ENCODE data around the gene FAM199X. TPM values are rescaled to one million over a fixed set of nuclear protein-coding genes. Genes with fewer than 3 reads are reported as not detected.

FAM199X gene
- total and polyA plus RNA-seq, 2 donors (not counting 3 experiments of a cell fraction or from before 2014, with no cell fraction given), result 4.0 to 16.8 TPM

DNA sequence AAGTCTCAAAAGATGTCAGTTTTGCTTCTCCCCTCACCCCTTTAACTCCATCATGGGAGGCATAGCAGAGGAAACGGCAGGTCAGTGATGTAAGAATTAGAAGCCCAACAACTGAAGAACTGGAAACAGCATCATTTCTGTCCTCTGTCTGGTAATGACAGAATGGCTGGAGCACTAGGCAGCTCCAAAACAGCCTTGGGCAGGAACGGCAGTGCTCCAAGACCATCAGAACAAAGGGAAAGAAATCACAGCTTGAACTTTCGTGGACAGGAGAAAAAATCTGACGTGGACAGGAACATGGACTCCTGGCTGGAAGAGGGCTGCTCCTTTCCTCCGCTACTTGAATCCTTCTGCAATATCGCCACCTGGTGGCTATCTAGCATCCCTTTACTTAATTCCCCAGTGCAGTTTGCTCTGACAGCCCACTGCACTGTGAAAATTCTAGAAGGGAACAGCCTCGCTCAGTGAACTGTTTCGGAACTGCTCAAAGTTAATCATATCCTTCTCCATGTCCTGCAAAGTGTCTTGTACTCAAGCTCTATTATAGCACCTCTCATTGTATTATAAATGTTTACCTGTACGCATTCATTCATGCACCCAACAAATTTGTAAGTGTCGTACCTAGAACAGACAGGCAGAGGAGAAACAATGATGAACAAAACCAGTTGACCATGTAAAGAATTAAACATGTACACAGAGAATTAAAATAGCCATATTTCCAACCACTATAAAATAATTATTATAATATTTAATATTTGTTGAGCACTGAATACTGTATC lies 29.8 kb upstream of the FAM199X start:
- Histone ChIP-seq H3K4me2 (ENCODE audit: insufficient read depth, low read length) (peak overlapping the region; percentile 17), H4K20me1 (replicated peaks; ENCODE audit: control insufficient read depth, extremely low read depth, insufficient read depth, low read length) (no peaks in the 10 kb centered on the region), H3K27me3 (ENCODE audit: control insufficient read depth in 2 of 2, insufficient read depth in 2 of 2, low read length in 2 of 2) (no peaks in the 10 kb centered on the region), H3K9me1 (replicated peaks; ENCODE audit: control insufficient read depth, extremely low read depth, insufficient read depth, low read length) (no peaks in the 10 kb centered on the region), H3K9me3 (replicated peaks; ENCODE audit: control insufficient read depth, insufficient read depth, low read length) (no peaks in the 10 kb centered on the region), H3K9ac (replicated peaks; ENCODE audit: extremely low read depth, insufficient read depth, low read length) (no peak overlapping the region), H3K4me3 (replicated peaks in 1 of 3; ENCODE audit: insufficient read depth in 1 of 3, low read depth in 1 of 3, low read length in 3 of 3) (peak overlapping the region in 2 of 3 experiments; percentile 16 to 19), H3K79me2 (ENCODE audit: control insufficient read depth, insufficient read depth, low read length) (peaks cover 2% of the 10 kb centered on the region), H2AFZ (ENCODE audit: low read depth, low read length) (peak overlapping the region; percentile 43), H3K4me1 (ENCODE audit: control insufficient read depth, extremely low read depth, insufficient read depth, low read length) (no peaks in the 10 kb centered on the region), H3K36me3 (ENCODE audit: control insufficient read depth in 2 of 2, extremely low read depth in 1 of 2, insufficient read depth in 2 of 2, low read length in 2 of 2) (no peaks in the 10 kb centered on the region), H3K27ac (ENCODE audit: insufficient read depth, low read depth, low read length) (no peak overlapping the region)
- dilution Hi-C loops (cut with MboI; ENCODE audit: extremely low pct_ligation_motif_present, low sequenced_read_pairs), result no loop called here
- ChIA-PET CTCF (interaction anchor here (0.7 to 2.2 kb wide), 6 partner anchors 17 to 291 kb away, joined by 3 to 19 read pairs (median 4); partner anchors contain the start of gene FAM199X), POLR2A (no interaction called here)
- FAIRE-seq (peak; percentile 98), DNase-seq (ENCODE audit: low read depth, low spot score) (peak; percentile 73)
- no peak for TF ChIP-seq MYC (IDR thresholded peaks at IDR 0.05; ENCODE audit: low read depth, low read length)
- peak; percentile 54 to 55 for TF ChIP-seq CTCF (IDR thresholded peaks at IDR 0.05; ENCODE audit: extremely low read depth in 1 of 2, insufficient read depth in 1 of 2, low read depth in 1 of 2, low read length in 2 of 2)
- intact Hi-C loops (cut with micrococcal nuclease), result loop anchor here (1.0 to 2.0 kb wide), 4 partner anchors 24 to 292 kb away; partner anchors contain the start of gene ZCCHC18
- no TSS peak for BruUV-seq (replicated peaks)

- Histone ChIP-seq H3K4me1 (ENCODE audit: control insufficient read depth, extremely low read depth, insufficient read depth, low read length) (no peaks in the 10 kb centered on the region), H3K9ac (replicated peaks; ENCODE audit: extremely low read depth, insufficient read depth, low read length) (no peak overlapping the region), H3K27ac (ENCODE audit: insufficient read depth, low read depth, low read length) (no peak overlapping the region), H3K27me3 (ENCODE audit: control insufficient read depth in 2 of 2, insufficient read depth in 2 of 2, low read length in 2 of 2) (no peaks in the 10 kb centered on the region), H4K20me1 (replicated peaks; ENCODE audit: control insufficient read depth, extremely low read depth, insufficient read depth, low read length) (no peaks in the 10 kb centered on the region), H2AFZ (ENCODE audit: low read depth, low read length) (no peak overlapping the region), H3K36me3 (ENCODE audit: control insufficient read depth in 2 of 2, extremely low read depth in 1 of 2, insufficient read depth in 2 of 2, low read length in 2 of 2) (no peaks in the 10 kb centered on the region), H3K9me1 (replicated peaks; ENCODE audit: control insufficient read depth, extremely low read depth, insufficient read depth, low read length) (no peaks in the 10 kb centered on the region), H3K9me3 (replicated peaks; ENCODE audit: control insufficient read depth, insufficient read depth, low read length) (no peaks in the 10 kb centered on the region), H3K79me2 (ENCODE audit: control insufficient read depth, insufficient read depth, low read length) (peaks cover 2% of the 10 kb centered on the region), H3K4me2 (ENCODE audit: insufficient read depth, low read length) (no peak overlapping the region), H3K4me3 (replicated peaks in 1 of 3; ENCODE audit: insufficient read depth in 1 of 3, low read depth in 1 of 3, low read length in 3 of 3) (no peak overlapping the region)
- CTCF ChIA-PET, result interaction anchor here (0.6 to 2.2 kb wide), 4 partner anchors 14 to 292 kb away, joined by 3 to 19 read pairs (median 4); partner anchors contain the start of gene ZCCHC18
- BruUV-seq (replicated peaks), result no TSS peak
- dilution Hi-C loops (cut with MboI; ENCODE audit: extremely low pct_ligation_motif_present, low sequenced_read_pairs) (no loop called here), intact Hi-C loops (cut with micrococcal nuclease) (loop anchor here (2.0 kb wide), 1 partner anchor 293 kb away; no protein-coding TSS in a partner anchor)
- FAIRE-seq (peak; percentile 74), DNase-seq (ENCODE audit: low read depth, low spot score) (peak; percentile 4)
- POLR2A ChIA-PET, result no interaction called here
- TF ChIP-seq EZH2 (IDR thresholded peaks at IDR 0.05; ENCODE audit: borderline replicate concordance, low read depth, low read length, severe bottlenecking), result no peak
- TF ChIP-seq JUN (IDR thresholded peaks at IDR 0.05; ENCODE audit: borderline replicate concordance, insufficient read depth, insufficient read length, low read depth), result no peak
- TF ChIP-seq, protein P1, sequence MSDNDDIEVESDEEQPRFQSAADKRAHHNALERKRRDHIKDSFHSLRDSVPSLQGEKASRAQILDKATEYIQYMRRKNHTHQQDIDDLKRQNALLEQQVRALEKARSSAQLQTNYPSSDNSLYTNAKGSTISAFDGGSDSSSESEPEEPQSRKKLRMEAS (IDR thresholded peaks at IDR 0.05; ENCODE audit: insufficient read depth, insufficient read length), result no peak
- TF ChIP-seq FOS (IDR thresholded peaks at IDR 0.05; ENCODE audit: borderline replicate concordance, insufficient read depth, low read length), result no peak
- no peak for TF ChIP-seq MYC (IDR thresholded peaks at IDR 0.05; ENCODE audit: low read depth, low read length)
- TF ChIP-seq GATA2 (IDR thresholded peaks at IDR 0.05; ENCODE audit: insufficient read depth, insufficient read length, low read depth, low read length), result no peak
- TF ChIP-seq POLR2A (IDR thresholded peaks at IDR 0.05; ENCODE audit: low read depth, low read length), result no peak
- no peak for TF ChIP-seq POLR2AphosphoS5 (IDR thresholded peaks at IDR 0.05; ENCODE audit: insufficient read depth, low read depth, low read length)
- no peak for TF ChIP-seq CTCF (IDR thresholded peaks at IDR 0.05; ENCODE audit: extremely low read depth in 1 of 2, insufficient read depth in 1 of 2, low read depth in 1 of 2, low read length in 2 of 2)
Observed at GRCh38 chrX:104137496-104137895, 28.8 kb upstream of the FAM199X start.
